ENCODE results near the gene CTCF.

DNA sequence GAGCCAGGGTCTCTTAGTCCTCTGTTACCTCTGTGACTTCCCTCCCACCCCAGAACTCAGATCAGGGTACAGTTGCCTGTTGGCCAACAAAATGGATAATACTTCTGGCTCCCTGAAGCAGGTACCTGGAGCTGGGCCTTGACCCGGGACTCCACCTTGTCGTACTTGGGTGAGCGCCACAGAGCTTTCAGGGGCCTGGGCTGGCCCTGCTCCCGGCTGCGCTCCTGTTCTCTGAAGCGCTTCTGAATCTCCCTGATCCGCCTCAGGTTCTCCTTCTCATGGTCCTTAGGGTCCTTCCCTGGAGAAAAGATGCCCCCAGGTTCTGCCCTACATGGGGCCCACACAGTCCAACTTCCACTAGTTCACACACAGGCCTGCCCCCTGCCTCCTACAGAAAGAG, 102.5 kb downstream of the CTCF start:
- TF ChIP-seq, protein P1, sequence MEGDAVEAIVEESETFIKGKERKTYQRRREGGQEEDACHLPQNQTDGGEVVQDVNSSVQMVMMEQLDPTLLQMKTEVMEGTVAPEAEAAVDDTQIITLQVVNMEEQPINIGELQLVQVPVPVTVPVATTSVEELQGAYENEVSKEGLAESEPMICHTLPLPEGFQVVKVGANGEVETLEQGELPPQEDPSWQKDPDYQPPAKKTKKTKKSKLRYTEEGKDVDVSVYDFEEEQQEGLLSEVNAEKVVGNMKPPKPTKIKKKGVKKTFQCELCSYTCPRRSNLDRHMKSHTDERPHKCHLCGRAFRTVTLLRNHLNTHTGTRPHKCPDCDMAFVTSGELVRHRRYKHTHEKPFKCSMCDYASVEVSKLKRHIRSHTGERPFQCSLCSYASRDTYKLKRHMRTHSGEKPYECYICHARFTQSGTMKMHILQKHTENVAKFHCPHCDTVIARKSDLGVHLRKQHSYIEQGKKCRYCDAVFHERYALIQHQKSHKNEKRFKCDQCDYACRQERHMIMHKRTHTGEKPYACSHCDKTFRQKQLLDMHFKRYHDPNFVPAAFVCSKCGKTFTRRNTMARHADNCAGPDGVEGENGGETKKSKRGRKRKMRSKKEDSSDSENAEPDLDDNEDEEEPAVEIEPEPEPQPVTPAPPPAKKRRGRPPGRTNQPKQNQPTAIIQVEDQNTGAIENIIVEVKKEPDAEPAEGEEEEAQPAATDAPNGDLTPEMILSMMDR (conservative IDR thresholded peaks at IDR 0.05) = no peak
- no peak for TF ChIP-seq ZFX (IDR thresholded peaks at IDR 0.05)

All from C4-2B (cell line).